GM12878 (cell line): ENCODE measurements around the gene BAG1. TPM values are rescaled to one million over a fixed set of nuclear protein-coding genes. Genes with fewer than 3 reads are reported as not detected.

Source experiments
- CBX3 ChIP-seq: fragments of 200-600 bp; sonication (generic); IDR thresholded peaks from 2 replicates; pipeline ENCODE4 v1.6.1; 2016; ENCODE audit warnings: low read depth, borderline replicate concordance
- CHD4 ChIP-seq: fragments of 200-600 bp; sonication (generic); IDR thresholded peaks from 2 replicates; pipeline ENCODE4 v1.6.1; 2016; ENCODE audit warnings: mild to moderate bottlenecking
- CREB1 ChIP-seq: IDR thresholded peaks from 2 replicates; pipeline ENCODE4 v1.6.1; 2012; ENCODE audit warnings: low read depth, mild to moderate bottlenecking, inconsistent platforms
- IKZF1 ChIP-seq: fragments of 450-650 bp; conservative IDR thresholded peaks from 2 replicates; pipeline ENCODE4 v1.6.1; 2017; ENCODE audit warnings: antibody characterized with exemption, mild to moderate bottlenecking
- IRF5 ChIP-seq: fragments of 450-650 bp; IDR thresholded peaks from 2 replicates; pipeline ENCODE4 v1.6.1; 2017; ENCODE audit warnings: borderline replicate concordance
- MEF2B ChIP-seq: fragments of 450-650 bp; IDR thresholded peaks from 2 replicates; pipeline ENCODE4 v1.6.1; 2018; ENCODE audit warnings: mild to moderate bottlenecking, moderate library complexity; ENCODE audit not compliant: partially characterized antibody, poor library complexity, severe bottlenecking
- MXI1 ChIP-seq: fragments of 150-350 bp; IDR thresholded peaks from 2 replicates; pipeline ENCODE4 v1.6.1; 2011; ENCODE audit warnings: low read depth, mild to moderate bottlenecking, inconsistent platforms, low read length, improper control_type of control experiment
- NRF1 ChIP-seq: conservative IDR thresholded peaks from 2 replicates; pipeline ENCODE4 v1.6.1; 2011; ENCODE audit warnings: mild to moderate bottlenecking, low read depth, low read length, improper control_type of control experiment
- RAD21 ChIP-seq: IDR thresholded peaks from 2 replicates; pipeline ENCODE4 v1.6.1; 2011; ENCODE audit warnings: mild to moderate bottlenecking, low read depth, low read length, moderate library complexity; ENCODE audit not compliant: insufficient read depth
- RAD51 ChIP-seq: fragments of 450-650 bp; IDR thresholded peaks from 2 replicates; pipeline ENCODE4 v1.6.1; 2016; ENCODE audit warnings: moderate library complexity, mild to moderate bottlenecking, inconsistent platforms
- SRF ChIP-seq, 2 experiments: IDR thresholded peaks; 2 replicates each; pipeline ENCODE4 v1.6.1; 2011; ENCODE audit warnings: low read depth in 2 of 2, low read length in 2 of 2, mild to moderate bottlenecking in 1 of 2, moderate library complexity in 1 of 2
- polyA plus RNA-seq, 11 experiments: library from polyadenylated mRNA; depleted of rRNA in 4 of 11; unstranded in 6 of 11; stranded (reverse) in 5 of 11; fragments of >200 nt; fragmentation: Nextera tagmentation in 4 of 11; fragmentation: Illumina TruSeq in 1 of 11; extraction: Ambion mirVana in 4 of 11; extraction: Trizol in 1 of 11; gene quantifications; 1 replicate in 1 of 11; 2 replicates in 10 of 11; pipeline versions ENCODE4 v1.2.1 to v1.2.3, GENCODE V29; 2011 to 2016; ENCODE audit warnings: inconsistent platforms in 2 of 11, missing spikeins in 2 of 11, low read depth in 1 of 11
- total RNA-seq, 4 experiments: library from RNA; depleted of rRNA in 3 of 4; stranded (reverse); fragments of >200 nt in 3 of 4; fragmentation: Illumina TruSeq in 1 of 4; extraction: Trizol in 1 of 4; gene quantifications; 2 replicates each; pipeline versions ENCODE4 v1.2.1 to v1.2.3, GENCODE V29; 2013 to 2021
- TF ChIP-seq, protein P1 (sequence below): fragments of 450-650 bp; IDR thresholded peaks from 2 replicates; pipeline ENCODE4 v1.6.1; 2017; ENCODE audit warnings: mild to moderate bottlenecking, moderate library complexity

BAG1 gene
- total and polyA plus RNA-seq, 10 of the 15 experiments (the other 5 are each of a cell fraction or from before 2014, with no cell fraction given), result 11.6 to 135 (median 68.9) TPM

DNA sequence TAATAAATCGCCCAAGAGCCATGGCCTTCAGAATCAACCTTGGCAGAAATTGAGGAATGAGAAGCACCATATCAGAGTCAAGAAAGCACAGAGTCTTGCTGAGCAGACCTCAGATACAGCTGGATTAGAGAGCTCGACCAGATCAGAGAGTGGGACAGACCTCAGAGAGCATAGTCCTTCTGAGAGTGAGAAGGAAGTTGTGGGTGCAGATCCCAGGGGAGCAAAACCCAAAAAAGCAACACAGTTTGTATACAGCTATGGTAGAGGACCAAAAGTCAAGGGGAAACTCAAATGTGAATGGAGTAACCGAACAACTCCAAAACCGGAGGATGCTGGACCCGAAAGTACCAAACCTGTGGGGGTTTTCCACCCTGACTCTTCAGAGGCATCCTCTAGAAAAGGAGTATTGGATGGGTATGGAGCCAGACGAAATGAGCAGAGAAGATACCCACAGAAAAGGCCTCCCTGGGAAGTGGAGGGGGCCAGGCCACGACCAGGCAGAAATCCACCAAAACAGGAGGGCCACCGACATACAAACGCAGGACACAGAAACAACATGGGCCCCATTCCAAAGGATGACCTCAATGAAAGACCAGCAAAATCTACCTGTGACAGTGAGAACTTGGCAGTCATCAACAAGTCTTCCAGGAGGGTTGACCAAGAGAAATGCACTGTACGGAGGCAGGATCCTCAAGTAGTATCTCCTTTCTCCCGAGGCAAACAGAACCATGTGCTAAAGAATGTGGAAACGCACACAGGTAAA is 30.3 kb upstream of the BAG1 start (continued):
- TF ChIP-seq, protein P1, sequence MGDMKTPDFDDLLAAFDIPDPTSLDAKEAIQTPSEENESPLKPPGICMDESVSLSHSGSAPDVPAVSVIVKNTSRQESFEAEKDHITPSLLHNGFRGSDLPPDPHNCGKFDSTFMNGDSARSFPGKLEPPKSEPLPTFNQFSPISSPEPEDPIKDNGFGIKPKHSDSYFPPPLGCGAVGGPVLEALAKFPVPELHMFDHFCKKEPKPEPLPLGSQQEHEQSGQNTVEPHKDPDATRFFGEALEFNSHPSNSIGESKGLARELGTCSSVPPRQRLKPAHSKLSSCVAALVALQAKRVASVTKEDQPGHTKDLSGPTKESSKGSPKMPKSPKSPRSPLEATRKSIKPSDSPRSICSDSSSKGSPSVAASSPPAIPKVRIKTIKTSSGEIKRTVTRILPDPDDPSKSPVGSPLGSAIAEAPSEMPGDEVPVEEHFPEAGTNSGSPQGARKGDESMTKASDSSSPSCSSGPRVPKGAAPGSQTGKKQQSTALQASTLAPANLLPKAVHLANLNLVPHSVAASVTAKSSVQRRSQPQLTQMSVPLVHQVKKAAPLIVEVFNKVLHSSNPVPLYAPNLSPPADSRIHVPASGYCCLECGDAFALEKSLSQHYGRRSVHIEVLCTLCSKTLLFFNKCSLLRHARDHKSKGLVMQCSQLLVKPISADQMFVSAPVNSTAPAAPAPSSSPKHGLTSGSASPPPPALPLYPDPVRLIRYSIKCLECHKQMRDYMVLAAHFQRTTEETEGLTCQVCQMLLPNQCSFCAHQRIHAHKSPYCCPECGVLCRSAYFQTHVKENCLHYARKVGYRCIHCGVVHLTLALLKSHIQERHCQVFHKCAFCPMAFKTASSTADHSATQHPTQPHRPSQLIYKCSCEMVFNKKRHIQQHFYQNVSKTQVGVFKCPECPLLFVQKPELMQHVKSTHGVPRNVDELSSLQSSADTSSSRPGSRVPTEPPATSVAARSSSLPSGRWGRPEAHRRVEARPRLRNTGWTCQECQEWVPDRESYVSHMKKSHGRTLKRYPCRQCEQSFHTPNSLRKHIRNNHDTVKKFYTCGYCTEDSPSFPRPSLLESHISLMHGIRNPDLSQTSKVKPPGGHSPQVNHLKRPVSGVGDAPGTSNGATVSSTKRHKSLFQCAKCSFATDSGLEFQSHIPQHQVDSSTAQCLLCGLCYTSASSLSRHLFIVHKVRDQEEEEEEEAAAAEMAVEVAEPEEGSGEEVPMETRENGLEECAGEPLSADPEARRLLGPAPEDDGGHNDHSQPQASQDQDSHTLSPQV, result no peak
- no peak for TF ChIP-seq CBX3
- no peak for TF ChIP-seq RAD21
- TF ChIP-seq CHD4, result no peak
- no peak for TF ChIP-seq SRF (IDR thresholded peaks at IDR 0.05; ENCODE audit: low read depth in 2 of 2, low read length in 2 of 2)
- no peak for TF ChIP-seq MXI1
- no peak for TF ChIP-seq NRF1
- peak; percentile 71 for TF ChIP-seq MEF2B
- no peak for TF ChIP-seq IRF5
- peak; percentile 42 for TF ChIP-seq IKZF1
- TF ChIP-seq CREB1, result no peak
- TF ChIP-seq RAD51, result no peak
